HepG2 (cell line): Measurements from ENCODE around the gene PALM3. TPM values are rescaled to one million over a fixed set of nuclear protein-coding genes. Genes with fewer than 3 reads are reported as not detected.

Experiments used
- AFF4 ChIP-seq: sonication (generic); formaldehyde crosslinking; IDR thresholded peaks from 2 replicates; pipeline ENCODE4 v1.4.0; 2020; ENCODE audit warnings: missing genetic modification reagents
- CTCF ChIP-seq: sonication (generic); formaldehyde crosslinking; IDR thresholded peaks from 2 replicates; pipeline ENCODE4 v1.5.0; 2020; ENCODE audit warnings: mild to moderate bottlenecking, missing genetic modification reagents, moderate library complexity
- GATA4 ChIP-seq: sonication (generic); IDR thresholded peaks from 2 replicates; pipeline ENCODE4 v1.6.1; 2016; ENCODE audit warnings: antibody characterized with exemption, low read depth, borderline replicate concordance
- HDAC1 ChIP-seq: sonication (generic); formaldehyde crosslinking; IDR thresholded peaks from 2 replicates; pipeline ENCODE4 v1.5.1; 2020; ENCODE audit warnings: mild to moderate bottlenecking, missing genetic modification reagents
- MXI1 ChIP-seq: IDR thresholded peaks from 3 replicates; pipeline ENCODE4 v1.6.1; 2012; ENCODE audit warnings: low read depth, low read length, inconsistent platforms, borderline replicate concordance
- REPIN1 ChIP-seq: sonication (generic); formaldehyde crosslinking; IDR thresholded peaks from 2 replicates; pipeline ENCODE4 v1.8.0; 2022; ENCODE audit warnings: missing genetic modification reagents, low read depth, mild to moderate bottlenecking, borderline replicate concordance
- SNAPC4 ChIP-seq: sonication (generic); formaldehyde crosslinking; IDR thresholded peaks from 2 replicates; pipeline ENCODE4 v1.4.0; 2020; ENCODE audit warnings: mild to moderate bottlenecking, missing genetic modification reagents
- TGIF2 ChIP-seq: IDR thresholded peaks from 2 replicates; pipeline ENCODE4 v1.6.1; 2016; ENCODE audit warnings: control low read depth, missing compliant biosample characterization
- THRA ChIP-seq: sonication (generic); formaldehyde crosslinking; IDR thresholded peaks from 2 replicates; pipeline ENCODE4 v1.4.0; 2020; ENCODE audit warnings: missing genetic modification reagents, borderline replicate concordance
- ZBTB4 ChIP-seq: sonication (generic); formaldehyde crosslinking; IDR thresholded peaks from 2 replicates; pipeline ENCODE4 v1.4.0; 2020; ENCODE audit warnings: missing genetic modification reagents, mild to moderate bottlenecking, borderline replicate concordance
- ZNF24 ChIP-seq: fragments of 450-650 bp; IDR thresholded peaks from 2 replicates; pipeline ENCODE4 v1.6.1; 2017; ENCODE audit warnings: antibody characterized with exemption, mild to moderate bottlenecking
- ZNF746 ChIP-seq: sonication (generic); formaldehyde crosslinking; IDR thresholded peaks from 2 replicates; pipeline ENCODE4 v1.8.0; 2022; ENCODE audit warnings: mild to moderate bottlenecking, missing genetic modification reagents
- ZNF83 ChIP-seq: sonication (generic); formaldehyde crosslinking; IDR thresholded peaks from 2 replicates; pipeline ENCODE4 v1.4.0; 2020; ENCODE audit warnings: missing genetic modification reagents, mild to moderate bottlenecking, borderline replicate concordance
- polyA plus RNA-seq, 8 experiments: library from polyadenylated mRNA; depleted of rRNA in 3 of 8; stranded (reverse) in 7 of 8; unstranded in 1 of 8; fragments of >200 nt; fragmentation: Illumina TruSeq in 4 of 8; extraction: Trizol in 4 of 8; gene quantifications; 2 replicates each; pipeline versions ENCODE4 v1.2.1 to v1.2.3, GENCODE V29; 2011 to 2016; ENCODE audit warnings: low read depth in 4 of 8, missing spikeins in 1 of 8, mixed read lengths in 1 of 8; ENCODE audit not compliant: insufficient read depth in 1 of 8
- total RNA-seq, 5 experiments: library from RNA; depleted of rRNA; stranded (reverse); fragments of >200 nt; fragmentation: Illumina TruSeq; extraction: Trizol; gene quantifications; 2 replicates each; pipeline ENCODE4 v1.2.3, GENCODE V29; 2016; ENCODE audit warnings: low read depth in 1 of 5

The PALM3 gene
- total and polyA plus RNA-seq, 2 of the 13 experiments (the other 11 are each of a cell fraction or from before 2014, with no cell fraction given): 0.79 to 2.4 TPM

- TF ChIP-seq SNAPC4 (CRISPR knock-in tag) (no peak), MXI1 (peak; percentile 69; the same call in 1 of the 3 replicates), GATA4 (no peak), ZNF24 (no peak), ZBTB4 (CRISPR knock-in tag) (no peak), TGIF2 (peak; percentile 68; the same call in 1 of the 2 replicates), ZNF83 (CRISPR knock-in tag) (no peak), ZNF746 (CRISPR knock-in tag) (peak; percentile 85; the same call in 1 of the 2 replicates), REPIN1 (CRISPR knock-in tag) (peak; percentile 16; the same call in 1 of the 2 replicates), AFF4 (CRISPR knock-in tag) (no peak), THRA (CRISPR knock-in tag) (peak; percentile 60; the same call in 1 of the 2 replicates), HDAC1 (peak; percentile 78), CTCF (CRISPR knock-in tag) (peak; percentile 20; the same call in 1 of the 2 replicates)
Observed at GRCh38 chr19:14059652-14060155, 2.2 kb downstream of the PALM3 start (continued).
